ENCODE data around the gene TMUB2. TPM values are rescaled to one million over a fixed set of nuclear protein-coding genes. Genes with fewer than 3 reads are reported as not detected.

TMUB2 gene
- total and polyA plus RNA-seq, 9 of the 15 experiments (the other 6 are each of a cell fraction or from before 2014, with no cell fraction given) = 4.1 to 29.8 (median 16.3) TPM

GRCh38 chr17:44197980-44198720 lies 11.4 kb downstream of the TMUB2 start (continued):
- no peak for TF ChIP-seq TSHZ1 (CRISPR knock-in tag; IDR thresholded peaks at IDR 0.05)
- TF ChIP-seq EWSR1 (IDR thresholded peaks at IDR 0.05; ENCODE audit: borderline replicate concordance, low read depth, partially characterized antibody) = no peak
- no peak for TF ChIP-seq SIN3A (IDR thresholded peaks at IDR 0.05; ENCODE audit: borderline replicate concordance in 2 of 2, control insufficient read depth in 1 of 2, low read depth in 2 of 2, low read length in 2 of 2)
- TF ChIP-seq CREB3L1 (IDR thresholded peaks at IDR 0.05; ENCODE audit: borderline replicate concordance, low read depth) = no peak
- no peak for TF ChIP-seq OTX1 (CRISPR knock-in tag; IDR thresholded peaks at IDR 0.05)
- no peak for TF ChIP-seq HMG20A (CRISPR knock-in tag; conservative IDR thresholded peaks at IDR 0.05)
- no peak for TF ChIP-seq USF1 (CRISPR knock-in tag; IDR thresholded peaks at IDR 0.05)
- TF ChIP-seq ZNF766 (CRISPR knock-in tag; conservative IDR thresholded peaks at IDR 0.05) = no peak
- no peak for TF ChIP-seq EZH2 (IDR thresholded peaks at IDR 0.05; ENCODE audit: borderline replicate concordance, low read depth, low read length)
- TF ChIP-seq SMC3 (conservative IDR thresholded peaks at IDR 0.05; ENCODE audit: insufficient read depth, low read depth, low read length) = 0 out of 2 replicates have a peak, but pooled peaks have one; percentile 21
- no peak for TF ChIP-seq PCBP1 (IDR thresholded peaks at IDR 0.05; ENCODE audit: low read depth, low read length, poor library complexity, severe bottlenecking)
- no peak for TF ChIP-seq ZNF354B (CRISPR knock-in tag; IDR thresholded peaks at IDR 0.05)
- TF ChIP-seq CTCFL (IDR thresholded peaks at IDR 0.05; ENCODE audit: borderline replicate concordance, insufficient read depth, low read depth, low read length, poor library complexity, severe bottlenecking) = no peak
- TF ChIP-seq ZBTB9 (CRISPR knock-in tag; IDR thresholded peaks at IDR 0.05) = peak; percentile 56; the same call in 1 of the 2 replicates

Data from K562 (cell line).